ENCODE results near the gene ARHGAP33.
A peak's percentile ranks its signal among the peaks of the same experiment; 100 is the strongest.
"Not testable (repeated sequence)": the region's sequence is repeated elsewhere in the genome, so short reads cannot be mapped to it uniquely, and the experiment has no call there.

ARHGAP33 gene

DNA sequence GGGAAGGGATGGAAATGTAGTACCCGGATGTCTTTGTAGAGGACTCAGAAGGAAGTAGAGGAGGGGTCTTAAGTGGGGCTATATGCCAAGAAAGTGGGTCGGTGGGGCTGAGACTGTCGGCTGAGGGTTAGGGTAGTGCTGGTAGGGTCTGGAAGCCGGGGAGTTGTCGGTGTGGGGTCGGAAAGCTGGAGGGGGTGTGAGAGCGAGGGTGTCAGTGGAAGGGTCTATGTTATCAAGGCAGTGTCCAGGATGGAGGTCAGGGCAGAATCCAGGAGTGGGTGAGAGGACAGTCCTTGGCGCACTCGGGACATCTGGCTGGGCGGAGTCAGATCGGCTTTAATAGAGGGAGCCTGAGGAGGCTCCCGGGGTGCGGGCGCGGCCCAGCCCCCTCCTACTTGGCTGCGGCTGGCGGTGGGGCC lies 20.2 kb upstream of the ARHGAP33 start:
- DNase-seq (ENCODE audit: low spot score) = no peak

DNA sequence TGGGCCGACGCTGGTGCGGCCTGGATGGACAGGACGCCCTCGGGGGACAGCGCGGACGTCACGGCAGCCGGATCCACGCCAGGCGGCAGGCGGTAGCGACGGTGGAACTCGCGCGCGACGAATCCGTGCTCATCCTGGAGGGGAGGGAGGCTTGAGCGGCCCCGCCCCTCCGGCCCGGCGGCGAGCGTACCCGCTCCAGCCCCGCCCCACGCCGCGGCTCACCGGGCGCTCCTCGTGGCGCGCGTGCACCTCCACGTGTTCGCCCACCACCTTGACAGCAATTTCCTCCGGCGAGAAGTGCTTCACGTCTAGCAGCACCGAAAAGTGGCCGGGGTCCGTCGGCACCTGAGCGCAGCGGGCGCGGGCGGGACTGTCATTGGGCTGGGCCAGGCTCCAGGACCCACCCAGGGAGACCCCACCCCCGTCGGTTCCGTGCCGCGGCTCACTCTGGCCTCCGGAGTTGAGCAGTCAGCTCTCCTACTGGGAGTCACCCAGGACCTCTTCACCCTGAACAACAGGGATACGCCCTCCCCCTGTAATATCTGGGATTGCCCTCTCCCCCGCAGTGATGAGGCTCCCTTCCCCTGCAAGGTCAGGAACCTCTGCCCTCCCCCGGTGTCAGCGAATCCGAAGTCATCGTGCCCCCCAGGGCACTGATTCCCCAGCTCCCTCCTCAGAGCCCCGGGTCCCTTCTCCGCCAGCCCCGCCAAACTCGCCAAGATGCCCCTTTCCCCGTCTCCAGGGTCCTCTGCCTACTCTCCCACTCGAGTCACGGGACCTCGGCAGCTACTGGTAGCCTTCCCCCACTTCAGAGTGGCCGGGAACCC lies 19.6 kb upstream of the ARHGAP33 start:
- no peak for DNase-seq (ENCODE audit: low spot score)

DNA sequence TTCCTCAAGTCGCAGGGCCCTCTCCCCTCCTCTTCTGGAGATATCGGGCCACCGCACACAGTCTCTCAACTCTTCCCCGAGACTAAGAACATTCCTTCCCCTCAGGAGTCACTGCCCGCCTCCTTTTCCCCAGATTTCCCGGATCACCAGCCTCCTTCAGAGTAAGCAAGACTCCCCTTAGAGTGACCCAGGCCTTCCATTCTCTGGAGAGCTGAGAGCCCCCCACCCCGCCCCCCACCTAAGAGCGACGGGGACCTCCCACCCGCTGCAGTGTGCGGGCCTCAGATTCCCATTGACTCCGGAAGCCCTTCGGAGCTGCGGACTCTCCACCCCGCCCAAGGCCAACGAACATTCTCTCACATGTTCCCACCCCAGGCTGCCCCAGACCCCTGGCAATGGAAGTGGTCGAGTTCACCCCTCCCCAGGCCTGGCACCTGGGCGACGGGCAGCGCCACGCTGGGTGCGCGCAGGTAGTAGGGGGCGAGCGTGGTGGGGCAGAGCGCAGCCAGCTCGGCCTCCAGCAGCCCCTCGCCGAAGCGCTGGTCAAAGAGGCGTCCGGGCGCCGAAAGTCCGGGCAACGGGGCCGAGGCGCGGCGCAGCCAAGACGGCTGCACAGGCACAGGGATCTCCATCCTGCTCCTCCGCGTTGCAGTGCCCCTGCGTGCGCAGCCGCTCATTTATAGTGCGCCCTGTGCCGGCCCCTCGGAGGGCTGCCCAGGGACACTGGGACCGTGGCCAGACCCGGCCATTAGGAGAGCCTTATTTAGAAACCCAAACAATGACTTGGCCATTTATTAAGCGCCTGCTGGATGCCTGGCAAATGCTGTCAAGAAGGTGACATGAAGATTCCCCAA lies 18.8 kb upstream of the ARHGAP33 start, which contains the start of gene HSPB6:
HSPB6 (minus strand) TSS at position 653 of the 854 bp plus-strand sequence; CDS start at position 632, 21 bp downstream.
- no peak for DNase-seq (ENCODE audit: low spot score)

DNA sequence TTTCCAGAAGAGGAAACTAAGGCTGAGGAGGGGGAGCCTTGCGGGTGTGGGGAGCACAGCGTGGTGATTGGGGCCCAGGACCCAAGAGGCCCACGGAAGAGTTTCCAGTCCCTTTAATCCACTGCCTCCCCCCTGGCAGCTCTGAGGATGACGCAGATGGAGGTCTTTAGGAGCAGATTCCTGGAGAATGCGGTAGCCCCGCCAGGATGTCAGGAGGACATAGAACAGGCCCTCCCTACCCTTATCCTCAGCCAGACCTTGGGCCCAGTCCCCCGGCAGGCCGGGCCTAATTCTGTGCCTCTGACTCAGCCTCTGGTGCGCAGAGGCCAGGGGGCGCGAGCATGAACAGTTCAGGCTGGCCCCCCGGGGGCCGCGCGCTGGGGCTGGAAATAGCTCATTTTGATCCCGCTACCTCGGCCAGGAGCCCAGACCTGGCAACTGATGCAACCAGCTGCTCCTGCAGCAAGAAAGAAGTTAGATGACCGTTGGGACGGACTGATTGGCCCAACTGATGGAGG lies 18.1 kb upstream of the ARHGAP33 start:
- no peak for DNase-seq (ENCODE audit: low spot score)

DNA sequence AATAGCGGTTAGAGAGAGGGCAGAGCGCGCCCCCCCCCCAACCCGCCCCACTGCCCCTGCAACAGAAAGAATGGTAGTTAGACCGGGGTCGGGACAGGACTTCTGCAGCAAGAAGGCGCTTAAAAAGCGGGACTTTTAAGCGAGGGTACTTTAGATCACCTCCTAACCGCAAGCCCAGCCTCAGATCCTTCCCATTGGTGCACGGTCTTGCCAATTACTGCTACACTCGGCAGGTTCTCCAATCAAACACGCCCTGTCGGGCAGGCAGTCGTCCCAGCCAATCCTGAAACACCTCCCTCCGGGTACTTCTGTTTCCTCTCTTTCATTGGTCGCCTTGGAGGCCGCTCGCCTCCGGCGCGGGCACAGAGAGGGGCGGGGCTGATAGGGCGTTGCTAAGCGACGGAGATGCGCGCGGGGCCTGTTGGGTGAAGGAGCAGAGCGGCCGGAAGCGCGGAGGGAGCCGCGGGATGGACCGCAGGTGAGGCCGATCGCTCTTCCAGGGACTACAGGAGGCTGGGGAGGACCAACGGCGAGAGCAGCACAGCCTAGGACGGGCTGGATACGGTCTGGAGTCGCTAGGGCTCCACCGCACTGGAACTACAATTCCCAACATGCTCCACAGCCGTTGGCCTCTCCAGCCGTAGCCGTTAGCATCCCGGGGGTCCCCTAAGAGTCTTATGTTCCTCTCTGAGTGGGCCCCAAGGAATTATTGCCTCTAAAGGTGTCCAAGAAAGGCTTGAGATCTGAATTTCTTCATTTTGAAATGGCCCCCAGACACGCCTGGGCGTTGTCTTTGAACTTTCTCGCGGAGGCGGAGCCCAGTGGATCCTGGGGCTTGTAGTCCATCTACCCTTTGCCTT lies 17.4 kb upstream of the ARHGAP33 start, which contains the start of gene PROSER3:
PROSER3 (plus strand) TSS at position 428 of the 860 bp plus-strand sequence; CDS start at position 468, 40 bp downstream.
- peak; percentile 99 for DNase-seq (ENCODE audit: low spot score)

DNA sequence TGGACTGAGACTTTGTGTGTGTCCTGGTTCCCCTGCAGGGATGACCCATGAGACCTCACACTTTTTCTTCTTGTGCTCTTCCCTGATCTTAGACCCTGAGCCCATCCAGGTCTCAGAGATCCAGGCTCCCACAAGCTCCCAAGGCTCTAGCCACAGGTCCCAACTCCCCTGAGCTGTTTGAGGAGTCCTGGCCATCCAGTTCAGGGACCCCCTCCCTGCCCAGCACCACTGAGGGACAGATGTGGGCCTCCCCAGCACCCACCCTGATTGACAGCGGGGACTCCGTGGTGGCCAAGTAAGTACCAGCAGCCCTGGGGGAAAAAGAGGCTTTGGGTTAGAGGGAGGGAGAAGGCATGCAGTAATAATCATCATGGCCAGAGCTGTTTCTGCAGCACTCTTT lies 15.7 kb upstream of the ARHGAP33 start:
- DNase-seq (ENCODE audit: low spot score) = no peak

DNA sequence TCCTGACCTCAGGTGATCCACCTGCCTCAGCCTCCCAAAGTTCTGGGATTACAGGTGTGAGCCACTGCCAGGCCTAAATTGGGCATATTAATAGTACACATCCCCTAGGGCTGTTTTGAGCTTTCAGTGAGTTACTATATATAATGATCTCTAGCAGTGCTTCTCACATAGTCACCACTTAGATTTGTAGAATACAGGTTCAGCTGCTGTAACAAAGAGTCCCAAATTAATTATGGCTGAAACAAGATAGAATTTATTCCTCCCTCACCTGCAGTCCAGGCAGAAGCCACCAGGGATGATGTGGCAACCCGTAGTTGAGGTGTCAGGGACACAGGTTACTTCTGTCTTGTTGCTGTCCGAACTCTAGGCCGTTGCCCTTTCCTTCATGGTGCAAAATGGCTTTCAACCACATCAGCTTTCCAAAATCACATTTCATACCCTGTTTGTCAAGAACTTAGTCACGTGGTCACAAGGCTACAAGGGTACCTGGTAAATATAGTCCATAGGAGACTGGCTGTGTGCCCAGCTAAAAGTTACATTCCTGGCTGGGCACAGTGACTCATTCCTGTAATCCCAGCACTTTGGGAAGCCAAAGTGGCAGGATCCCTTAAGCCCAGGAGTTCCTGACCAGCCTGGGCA lies 14.5 kb upstream of the ARHGAP33 start:
- no peak for DNase-seq (ENCODE audit: low spot score)

DNA sequence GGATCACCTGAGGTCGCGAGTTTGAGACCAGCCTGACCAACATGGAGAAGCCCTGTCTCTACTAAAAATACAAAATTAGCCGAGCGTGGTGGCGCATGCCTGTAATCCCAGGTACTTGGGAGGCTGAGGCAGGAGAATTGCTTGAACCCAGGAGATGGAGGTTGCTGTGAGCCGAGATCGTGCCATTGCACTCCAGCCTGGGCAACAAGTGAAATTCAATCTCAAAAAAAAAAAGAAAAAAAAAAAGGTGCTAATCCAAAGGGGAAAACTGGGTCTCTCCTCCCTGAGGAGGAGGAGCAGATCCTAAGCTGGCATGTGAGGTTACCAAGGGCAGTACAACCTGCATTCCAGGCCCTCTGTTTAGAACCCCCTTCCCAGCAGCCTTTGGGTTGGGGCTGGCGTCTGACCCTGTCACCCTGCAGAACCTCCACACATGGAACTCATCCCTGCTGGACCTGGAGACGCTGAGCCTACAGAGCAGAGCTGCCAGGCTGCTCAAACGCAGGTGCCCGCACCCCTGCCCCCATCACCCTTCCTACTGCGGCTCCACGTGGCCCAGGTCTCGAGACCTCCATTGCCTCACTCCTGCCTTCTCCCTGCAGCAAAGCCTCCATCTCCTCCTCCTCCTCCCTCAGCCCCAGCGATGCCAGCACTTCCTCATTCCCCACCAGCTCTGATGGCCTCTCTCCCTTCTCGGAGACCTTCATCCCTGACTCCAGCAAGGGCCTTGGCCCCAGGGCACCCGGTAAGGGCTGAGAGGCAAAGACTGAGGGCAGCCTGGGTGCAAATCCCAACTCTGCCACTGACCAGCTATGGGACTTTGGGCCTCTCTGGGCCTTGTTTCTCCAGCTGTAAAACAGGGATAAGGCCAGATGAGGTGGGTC lies 10.7 kb upstream of the ARHGAP33 start:
- DNase-seq (ENCODE audit: low spot score) = no peak

DNA sequence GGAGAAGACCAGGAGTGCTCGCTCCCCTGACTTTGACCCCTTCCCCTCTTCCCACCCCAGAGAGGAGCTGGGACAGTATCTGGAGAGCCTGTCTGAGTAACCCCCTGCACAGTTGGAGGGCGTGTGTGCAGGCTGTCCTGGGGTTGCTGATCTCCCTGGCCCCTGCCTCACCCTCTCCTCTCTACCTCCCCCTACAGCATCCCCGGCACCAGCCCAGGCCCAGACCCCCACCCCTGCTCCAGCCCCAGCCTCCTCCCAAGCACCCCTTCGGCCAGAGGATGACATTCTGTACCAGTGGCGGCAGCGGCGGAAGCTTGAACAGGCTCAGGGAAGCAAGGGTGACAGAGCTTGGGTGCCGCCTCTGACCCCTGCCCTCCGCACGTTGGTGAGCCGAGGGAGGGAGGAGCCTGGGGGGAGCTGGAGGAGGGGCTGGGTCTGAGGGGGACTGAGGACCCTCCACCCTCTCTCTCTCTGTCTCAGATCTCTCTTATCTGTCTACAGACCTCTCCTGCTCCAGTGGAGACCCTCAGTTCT lies 8.7 kb upstream of the ARHGAP33 start:
- no peak for DNase-seq (ENCODE audit: low spot score)

DNA sequence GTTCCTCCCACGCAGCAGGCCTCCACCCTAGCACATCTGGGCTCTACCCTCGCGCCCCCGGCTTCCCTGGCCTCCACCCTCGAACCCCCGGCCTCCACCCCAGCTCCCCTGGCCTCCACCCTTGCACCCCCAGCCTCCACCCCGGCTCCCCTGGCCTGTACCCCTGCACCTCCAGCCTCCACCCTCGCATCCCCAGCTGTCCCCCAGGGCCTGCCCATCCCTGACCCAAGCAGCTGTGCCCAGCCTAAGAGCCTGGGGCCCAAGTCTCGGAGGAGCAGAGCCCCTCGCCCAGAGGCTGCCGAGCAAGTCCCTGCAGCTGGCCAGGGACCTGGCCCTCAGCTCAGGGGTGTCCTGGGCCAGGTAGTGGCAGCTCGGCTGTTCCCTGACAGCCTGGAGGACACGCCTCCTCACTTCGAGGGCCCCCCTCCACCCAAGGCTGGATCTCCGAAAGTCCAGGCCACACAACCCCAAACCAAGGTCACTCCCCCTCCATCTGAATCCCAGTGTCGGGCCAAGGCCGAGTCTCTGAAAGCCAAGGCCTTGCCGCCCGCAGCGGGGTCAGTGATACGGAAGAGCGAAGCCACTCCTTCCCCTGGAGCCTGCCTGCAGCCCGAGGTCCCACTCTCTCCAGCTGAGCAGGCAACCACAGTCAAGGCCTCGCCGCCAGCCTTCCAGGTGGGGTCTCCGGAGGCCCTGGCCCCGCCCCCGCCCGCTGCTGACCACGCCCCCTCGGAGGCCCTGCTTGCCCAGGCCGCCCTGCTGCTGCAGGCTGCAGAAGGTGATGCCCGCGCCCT lies 7.9 kb upstream of the ARHGAP33 start:
- DNase-seq (ENCODE audit: low spot score) = no peak

DNA sequence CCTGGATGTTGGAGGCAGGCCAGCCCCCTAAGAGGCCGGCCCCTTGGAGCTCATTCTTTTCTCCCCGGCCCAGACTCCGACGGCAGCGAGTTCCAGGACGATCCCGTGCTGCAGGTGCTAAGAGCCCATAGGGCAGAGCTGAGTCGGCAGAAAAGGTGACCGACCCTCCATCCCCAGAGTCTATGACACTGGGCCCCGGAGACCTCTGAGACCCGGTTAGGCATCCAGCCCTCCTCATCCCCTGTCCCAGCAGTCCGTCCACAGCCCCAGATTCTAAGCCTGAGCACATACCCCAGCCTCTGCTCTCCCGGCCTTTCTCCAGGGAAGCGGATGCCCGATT lies 7.3 kb upstream of the ARHGAP33 start:
- no peak for DNase-seq (ENCODE audit: low spot score)

DNA sequence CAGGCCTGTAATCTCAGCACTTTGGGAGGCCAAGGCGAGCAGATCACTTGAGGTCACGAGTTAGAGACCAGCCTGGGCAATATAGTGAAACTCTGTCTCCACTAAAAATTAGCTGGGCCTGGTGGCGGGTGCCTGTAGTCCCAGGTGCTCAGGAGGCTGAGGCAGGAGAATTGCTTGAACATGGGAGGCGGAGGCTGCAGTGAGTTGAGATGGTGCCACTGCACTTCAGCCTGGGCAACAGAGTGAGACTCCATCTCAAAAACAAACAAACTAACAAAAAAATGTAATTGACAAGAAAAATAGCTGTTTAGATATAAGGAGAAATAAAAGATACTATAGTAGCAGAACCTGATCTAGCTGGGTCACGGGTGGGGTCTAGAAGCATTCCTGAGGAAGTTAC lies 3.0 kb upstream of the ARHGAP33 start:
- not testable (repeated sequence) for DNase-seq (ENCODE audit: low spot score)

DNA sequence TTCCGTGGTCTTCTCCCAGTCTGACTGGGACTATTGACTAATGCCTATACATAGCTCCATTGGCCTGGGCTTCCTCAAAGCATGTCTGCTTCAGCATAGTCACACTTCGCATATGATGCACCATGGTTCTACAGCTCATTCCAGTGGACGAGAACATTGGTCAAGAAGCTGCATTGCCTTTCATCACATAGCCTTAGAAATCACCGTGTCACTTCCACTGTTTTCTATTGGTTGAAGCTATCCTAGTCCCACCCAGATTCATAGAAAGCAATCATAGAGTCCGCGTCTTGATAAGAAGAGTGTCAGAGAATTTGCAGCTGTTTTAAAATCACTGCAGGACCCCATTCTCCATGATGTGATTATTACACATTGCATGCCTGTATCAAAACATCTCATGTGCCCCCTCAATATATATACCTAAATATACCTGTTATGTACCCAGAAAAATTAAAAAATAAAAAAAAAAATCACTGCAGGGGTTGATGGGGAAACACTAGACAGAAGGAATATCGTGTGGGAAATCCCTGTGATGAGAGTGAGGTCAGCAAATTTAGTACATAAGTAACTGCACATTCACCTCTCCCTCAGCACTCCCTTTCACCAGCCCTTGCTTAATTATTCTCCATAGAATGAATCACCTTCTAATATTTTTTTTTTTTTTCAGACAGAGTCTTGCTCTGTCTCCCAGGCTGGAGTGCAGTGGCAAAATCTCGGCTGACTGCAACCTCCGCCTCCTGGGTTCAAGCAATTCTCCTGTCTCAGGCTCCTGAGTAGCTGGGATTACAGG lies 2.2 kb upstream of the ARHGAP33 start:
- no peak for DNase-seq (ENCODE audit: low spot score)

DNA sequence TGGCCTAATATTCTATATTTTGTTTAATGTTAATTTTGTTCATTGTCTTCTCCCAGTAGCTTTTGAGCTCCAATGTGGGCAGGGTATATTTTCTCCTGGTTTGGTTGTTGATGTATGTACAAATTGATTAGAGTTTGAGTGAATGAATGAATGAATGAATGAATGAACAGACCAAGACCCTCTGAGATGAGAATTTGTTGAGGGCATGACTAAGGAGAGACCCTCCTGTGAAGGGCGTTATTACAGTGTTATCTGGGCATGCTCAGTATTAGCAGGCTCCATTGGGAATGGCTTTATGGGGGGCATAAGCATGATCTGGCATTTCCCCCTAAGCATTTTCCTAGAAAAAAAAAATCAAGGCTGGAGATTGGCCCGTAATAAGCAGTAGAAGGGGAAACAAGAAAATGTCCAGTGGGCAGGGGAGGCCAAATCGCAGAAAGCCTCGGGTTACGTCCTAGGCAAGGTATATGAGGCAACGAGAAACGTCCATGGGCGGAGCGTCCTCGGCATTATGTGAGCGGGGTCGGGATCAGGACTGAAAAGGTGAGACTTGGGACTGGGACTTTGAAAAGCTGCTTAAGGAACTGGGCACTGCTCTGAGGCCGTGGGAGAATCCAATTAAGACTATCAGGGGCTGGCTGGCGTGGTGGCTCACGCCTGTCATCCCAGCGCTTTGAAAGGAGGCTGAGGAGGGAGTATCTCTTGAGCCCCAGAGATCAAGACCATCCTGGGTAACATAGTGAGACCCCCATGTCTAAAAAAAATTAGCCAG lies 904 bp upstream of the ARHGAP33 start:
- no peak for DNase-seq (ENCODE audit: low spot score)

DNA sequence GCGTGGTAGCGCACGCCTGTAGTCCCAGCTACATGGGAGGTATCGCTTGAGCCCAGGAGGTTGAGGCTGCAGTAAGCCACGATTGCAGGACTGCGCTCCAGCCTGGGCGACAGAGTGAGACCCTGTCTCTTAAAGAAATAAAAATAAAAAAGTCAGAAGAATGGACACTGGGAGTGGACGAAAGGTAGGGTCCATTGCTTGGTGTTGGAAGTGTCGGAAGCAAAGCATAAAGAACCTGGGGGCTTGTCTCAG lies 392 bp upstream of the ARHGAP33 start:
- DNase-seq (ENCODE audit: low spot score) = no peak

DNA sequence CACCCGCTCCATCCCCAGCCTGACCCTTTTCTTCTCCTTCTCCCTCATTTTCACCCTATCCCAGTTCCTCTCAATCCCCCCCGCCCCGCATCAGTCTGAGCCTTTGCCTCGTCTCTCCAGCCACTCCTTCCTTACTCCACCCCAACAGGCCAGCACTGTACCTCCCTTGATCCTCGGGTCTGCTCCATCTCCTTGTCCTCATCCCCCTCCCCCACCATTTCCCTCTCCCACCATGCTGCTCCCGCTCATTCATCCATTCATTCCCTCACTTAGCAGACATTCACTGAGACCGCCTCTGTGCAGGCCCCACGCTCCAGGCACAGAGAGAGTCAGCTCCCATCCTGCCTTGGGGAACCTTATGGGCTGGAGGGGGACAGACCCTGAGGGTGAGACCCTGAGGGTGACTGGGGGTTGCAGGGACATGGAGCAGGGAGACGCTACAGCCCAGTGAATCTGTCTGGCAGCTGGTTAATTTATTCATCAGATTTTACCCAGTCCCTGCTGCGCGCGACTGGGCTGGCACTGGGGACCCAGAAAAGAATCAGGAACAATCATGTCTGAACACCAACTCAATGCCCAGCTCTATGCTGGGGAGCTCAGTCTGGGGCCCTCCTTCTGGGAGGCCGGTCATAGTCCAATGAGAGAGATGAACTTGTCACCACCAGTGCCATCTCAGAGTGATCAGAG lies 881 bp downstream of the ARHGAP33 start:
- DNase-seq (ENCODE audit: low spot score) = no peak
